Stimulated activated CD8-positive, alpha-beta memory T cell treated with anti-CD3 and anti-CD28 coated beads, Interleukin-12 subunit alpha, Interleukin-12 subunit beta, amount 100 ng/mL, for 24 hours (primary cell): ENCODE data around the gene ZNF202.

Experiments
- DNase-seq: peaks from one replicate; pipeline ENCODE4 v3.0.0-alpha.2; 2020; ENCODE audit errors: extremely low read depth

ZNF202 gene

DNA sequence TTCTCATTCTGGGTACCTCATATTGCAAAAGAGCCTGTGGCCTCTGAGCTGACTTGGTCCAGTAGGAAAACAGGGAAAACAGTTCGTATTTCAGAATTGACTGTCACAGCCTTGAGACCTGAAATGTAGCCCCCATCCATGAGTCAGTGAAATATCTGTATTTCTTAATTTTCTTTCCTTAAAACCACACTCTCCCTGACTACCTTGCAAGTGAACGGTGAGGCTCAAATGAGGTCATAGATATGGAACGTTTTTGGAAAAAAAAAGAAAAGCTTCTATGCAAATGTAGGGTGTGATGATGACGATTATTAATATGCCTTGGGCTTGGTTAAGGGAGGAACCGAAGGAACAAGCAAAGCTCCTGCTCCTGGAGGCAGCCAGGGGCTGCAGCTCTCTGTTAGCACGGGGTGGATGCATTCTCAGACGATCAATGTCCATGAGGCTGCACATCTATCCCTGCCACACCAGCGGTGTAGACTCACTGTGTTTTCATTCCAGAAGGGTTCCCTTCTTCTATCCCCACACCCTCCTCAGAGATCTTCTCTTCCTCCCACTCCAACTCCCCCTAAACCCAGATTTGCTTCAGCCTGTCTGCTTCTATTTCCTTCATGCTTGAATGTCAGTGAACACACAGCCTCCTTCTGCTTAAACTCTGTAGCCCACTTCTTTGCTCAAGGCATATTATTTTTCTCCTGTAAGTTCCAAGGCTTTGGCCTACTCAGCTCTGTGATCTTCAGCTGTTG, 57.9 kb downstream of the ZNF202 start:
- DNase-seq: no peak

DNA sequence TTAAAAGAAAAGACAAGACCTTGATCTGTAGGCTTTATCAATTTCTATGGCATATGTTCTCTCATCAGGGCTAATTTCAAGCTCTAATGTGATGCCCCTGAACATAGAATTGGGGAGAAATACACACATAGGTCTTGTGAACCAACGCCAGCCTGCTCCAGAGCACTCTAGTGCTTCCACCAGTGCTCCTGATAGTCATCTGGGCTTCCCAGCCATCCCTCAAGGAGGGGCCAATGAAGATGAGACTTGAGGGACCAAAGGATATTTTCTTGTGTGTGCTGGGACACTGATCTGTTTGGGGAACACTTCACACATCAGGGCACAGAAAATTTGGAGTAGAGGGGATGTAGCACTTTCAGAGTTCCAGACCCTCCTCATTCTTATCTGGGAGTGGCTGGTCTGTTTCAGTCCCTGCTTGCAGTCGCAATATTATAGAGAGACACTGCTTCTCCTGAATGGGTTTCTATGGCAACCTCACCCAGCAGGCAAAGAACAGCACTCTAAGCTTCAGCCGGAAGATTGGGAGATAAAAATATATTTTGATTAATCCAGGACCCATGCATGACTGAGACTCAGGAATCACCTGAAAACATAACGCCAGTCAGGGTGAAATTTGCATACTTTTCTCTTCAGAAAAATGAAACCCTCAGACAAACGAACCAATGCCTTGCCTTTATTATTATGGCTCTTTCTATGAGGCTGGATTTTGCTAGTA, 58.6 kb downstream of the ZNF202 start:
- no peak for DNase-seq

GRCh38 chr11:123681030-123681429, 60.4 kb downstream of the ZNF202 start:
- no peak for DNase-seq

GRCh38 chr11:123678246-123678645, 63.2 kb downstream of the ZNF202 start:
- DNase-seq: no peak

- no peak for DNase-seq
Observed at GRCh38 chr11:123677510-123677909, 64.0 kb downstream of the ZNF202 start.

GRCh38 chr11:123674297-123674696, 67.2 kb downstream of the ZNF202 start:
- no peak for DNase-seq
